D721Med (cell line): ENCODE data around the gene RNF133.
"Not testable (repeated sequence)": the region's sequence is repeated elsewhere in the genome, so short reads cannot be mapped to it uniquely, and the experiment has no call there.

Experiments
- DNase-seq: peaks from one replicate; pipeline ENCODE4 v3.0.0; 2011; ENCODE audit warnings: low spot score; ENCODE audit not compliant: insufficient read length
- FAIRE-seq: peaks from 2 replicates; lab custom pipeline; 2011; peaks lifted over from hg19 to GRCh38; lab: Jason Lieb, UNC
- CTCF ChIP-seq: IDR thresholded peaks from 2 replicates; pipeline ENCODE4 v1.5.1; 2012; ENCODE audit warnings: mild to moderate bottlenecking, control low read depth; ENCODE audit not compliant: insufficient read depth; ENCODE audit errors: missing control alignments

RNF133 gene

GRCh38 chr7:122691569-122692235 lies 7.2 kb downstream of the RNF133 start:
- FAIRE-seq (no peak), DNase-seq (no peak)
- no peak for TF ChIP-seq CTCF

- FAIRE-seq, result no peak
- TF ChIP-seq CTCF, result peak; percentile 1
- no peak for DNase-seq
Measured at GRCh38 chr7:122689346-122690109, 9.4 kb downstream of the RNF133 start.

- FAIRE-seq, result no peak
- DNase-seq, result no peak
- TF ChIP-seq CTCF, result no peak
Measured at GRCh38 chr7:122688400-122688998, 10.4 kb downstream of the RNF133 start.

- DNase-seq (no peak), FAIRE-seq (no peak)
- no peak for TF ChIP-seq CTCF
Measured at GRCh38 chr7:122686360-122686878, 12.5 kb downstream of the RNF133 start.

- DNase-seq (no peak), FAIRE-seq (no peak)
- no peak for TF ChIP-seq CTCF
Measured at GRCh38 chr7:122684504-122684903, 14.4 kb downstream of the RNF133 start.

- no peak for TF ChIP-seq CTCF
- no peak for FAIRE-seq
Measured at GRCh38 chr7:122682815-122683550, 15.9 kb downstream of the RNF133 start.

GRCh38 chr7:122681186-122681585 lies 17.7 kb downstream of the RNF133 start:
- not testable (repeated sequence) for FAIRE-seq, DNase-seq

More at GRCh38 chr7:122682815-122683550, 15.9 kb downstream of the RNF133 start:
- DNase-seq, result no peak
